Measurements from ENCODE around the gene SCYL2.

DNA sequence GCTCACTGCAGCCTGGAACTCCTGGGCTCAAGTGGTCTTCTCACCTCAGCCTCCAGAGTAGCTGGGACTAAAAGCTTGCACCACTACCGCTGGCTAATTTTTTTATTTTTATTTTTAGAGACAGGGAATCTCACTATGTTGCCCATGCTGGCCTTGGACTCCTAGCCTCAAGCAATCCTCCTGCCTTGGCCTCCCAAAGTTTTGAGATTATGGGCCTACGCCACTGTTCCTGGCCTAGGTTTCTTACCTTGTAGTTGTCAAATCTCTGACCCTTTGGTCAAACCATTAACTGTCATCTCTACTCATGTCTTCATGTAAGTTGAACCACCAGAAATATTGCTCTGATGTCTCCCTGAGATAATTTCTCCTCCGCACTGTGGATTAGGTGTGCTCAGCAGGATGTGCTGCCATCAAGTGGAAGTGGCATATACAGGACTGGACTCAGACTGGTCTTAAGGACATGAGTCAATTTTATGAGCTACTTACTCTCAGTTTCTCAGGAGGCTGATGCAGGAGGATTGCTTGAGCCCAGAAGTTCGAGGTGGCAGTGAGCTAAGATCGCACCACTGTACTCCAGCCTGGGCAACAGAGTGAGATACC lies 37.8 kb upstream of the SCYL2 start:
- TF ChIP-seq, protein P1, sequence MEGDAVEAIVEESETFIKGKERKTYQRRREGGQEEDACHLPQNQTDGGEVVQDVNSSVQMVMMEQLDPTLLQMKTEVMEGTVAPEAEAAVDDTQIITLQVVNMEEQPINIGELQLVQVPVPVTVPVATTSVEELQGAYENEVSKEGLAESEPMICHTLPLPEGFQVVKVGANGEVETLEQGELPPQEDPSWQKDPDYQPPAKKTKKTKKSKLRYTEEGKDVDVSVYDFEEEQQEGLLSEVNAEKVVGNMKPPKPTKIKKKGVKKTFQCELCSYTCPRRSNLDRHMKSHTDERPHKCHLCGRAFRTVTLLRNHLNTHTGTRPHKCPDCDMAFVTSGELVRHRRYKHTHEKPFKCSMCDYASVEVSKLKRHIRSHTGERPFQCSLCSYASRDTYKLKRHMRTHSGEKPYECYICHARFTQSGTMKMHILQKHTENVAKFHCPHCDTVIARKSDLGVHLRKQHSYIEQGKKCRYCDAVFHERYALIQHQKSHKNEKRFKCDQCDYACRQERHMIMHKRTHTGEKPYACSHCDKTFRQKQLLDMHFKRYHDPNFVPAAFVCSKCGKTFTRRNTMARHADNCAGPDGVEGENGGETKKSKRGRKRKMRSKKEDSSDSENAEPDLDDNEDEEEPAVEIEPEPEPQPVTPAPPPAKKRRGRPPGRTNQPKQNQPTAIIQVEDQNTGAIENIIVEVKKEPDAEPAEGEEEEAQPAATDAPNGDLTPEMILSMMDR (IDR thresholded peaks at IDR 0.05; ENCODE audit: low read depth, low read length, poor library complexity, severe bottlenecking) = peak; percentile 20
- TF ChIP-seq EZH2phosphoT487 (IDR thresholded peaks at IDR 0.05; ENCODE audit: borderline replicate concordance, low read length) = no peak

All from DOHH2 (cell line).